MV-4-11 (cell line): ENCODE data around the gene SNX6.
"Not testable (repeated sequence)": the region's sequence is repeated elsewhere in the genome, so short reads cannot be mapped to it uniquely, and the experiment has no call there.

Experiments used
- DNase-seq: peaks from one replicate; lab custom pipeline; 2025; lab: John Stamatoyannopoulos, UW

SNX6 gene

GRCh38 chr14:34629657-34630529 is at the start of gene SNX6:
SNX6 (minus strand) TSS chr14:34630148; CDS start chr14:34630116, 32 bp downstream.
- DNase-seq = peak; percentile 59

GRCh38 chr14:34678735-34679134 is 48.8 kb upstream of the SNX6 start:
- DNase-seq = no peak

- no peak for DNase-seq
Measured at GRCh38 chr14:34678306-34678705, 48.4 kb upstream of the SNX6 start.

- no peak for DNase-seq
Measured at GRCh38 chr14:34676516-34677211, 46.7 kb upstream of the SNX6 start.

GRCh38 chr14:34673702-34674101 is 43.8 kb upstream of the SNX6 start:
- DNase-seq = no peak

GRCh38 chr14:34671716-34672115 is 41.8 kb upstream of the SNX6 start:
- DNase-seq = peak; percentile 48

GRCh38 chr14:34668111-34668510 is 38.2 kb upstream of the SNX6 start:
- DNase-seq = peak; percentile 61

- no peak for DNase-seq
Measured at GRCh38 chr14:34667007-34667406, 37.1 kb upstream of the SNX6 start.

- DNase-seq = peak; percentile 58
Measured at GRCh38 chr14:34665785-34666435, 36.0 kb upstream of the SNX6 start.

- DNase-seq = no peak
Measured at GRCh38 chr14:34662561-34663088, 32.7 kb upstream of the SNX6 start.

GRCh38 chr14:34660796-34661195 is 30.8 kb upstream of the SNX6 start:
- DNase-seq = no peak

- DNase-seq = no peak
Measured at GRCh38 chr14:34655959-34656358, 26.0 kb upstream of the SNX6 start.

GRCh38 chr14:34653073-34653472 is 23.1 kb upstream of the SNX6 start:
- not testable (repeated sequence) for DNase-seq

GRCh38 chr14:34652348-34652747 is 22.4 kb upstream of the SNX6 start:
- DNase-seq = not testable (repeated sequence)

GRCh38 chr14:34650786-34651584 is 21.0 kb upstream of the SNX6 start:
- peak; percentile 12 for DNase-seq

- DNase-seq = not testable (repeated sequence)
Measured at GRCh38 chr14:34650006-34650405, 20.1 kb upstream of the SNX6 start.

GRCh38 chr14:34649344-34649743 is 19.4 kb upstream of the SNX6 start:
- DNase-seq = peak; percentile 29

- DNase-seq = no peak
Measured at GRCh38 chr14:34646570-34647255, 16.8 kb upstream of the SNX6 start.

- peak; percentile 72 for DNase-seq
Measured at GRCh38 chr14:34643361-34643760, 13.4 kb upstream of the SNX6 start.

- DNase-seq = peak; percentile 24
Measured at GRCh38 chr14:34642595-34642994, 12.6 kb upstream of the SNX6 start.

GRCh38 chr14:34640826-34641225 is 10.9 kb upstream of the SNX6 start:
- no peak for DNase-seq
